Thoracic aorta (tissue), 2 donors: ENCODE data around the gene CFAP210. TPM values are rescaled to one million over a fixed set of nuclear protein-coding genes. Genes with fewer than 3 reads are reported as not detected.

Source experiments
- ATAC-seq: fragments of 150-250 bp; one replicate; pipeline ENCODE4 v1.8.0; 2017; ENCODE audit warnings: low read depth; ENCODE audit not compliant: insufficient number of reproducible peaks, low FRiP score
- DNase-seq: peaks from one replicate; pipeline ENCODE4 v3.0.0-alpha.2; 2020; ENCODE audit warnings: low spot score
- H3K27ac ChIP-seq, 2 donors: fragments of 200-600 bp; sonication (generic); 1 replicate in 1 of 2; 2 replicates in 1 of 2; pipeline ENCODE4 v1.5.1; 2016; ENCODE audit warnings: mild to moderate bottlenecking in 2 of 2, moderate library complexity in 2 of 2
- H3K27me3 ChIP-seq: fragments of 200-600 bp; sonication (generic); replicated peaks from 2 replicates; pipeline ENCODE4 v1.6.0; 2016; ENCODE audit warnings: mild to moderate bottlenecking; ENCODE audit not compliant: insufficient read depth
- H3K36me3 ChIP-seq: fragments of 200-600 bp; sonication (generic); one replicate; pipeline ENCODE4 v1.5.1; 2016
- H3K4me1 ChIP-seq, 2 donors: fragments of 200-600 bp; sonication (generic); 1 replicate in 1 of 2; 2 replicates in 1 of 2; pipeline versions ENCODE4 v1.5.1 to v1.6.0; 2016; ENCODE audit warnings: low read depth in 2 of 2, mild to moderate bottlenecking in 1 of 2; ENCODE audit not compliant: control insufficient read depth in 1 of 2
- H3K4me3 ChIP-seq: fragments of 200-600 bp; sonication (generic); 2 replicates; pipeline ENCODE4 v1.5.1; 2016; ENCODE audit warnings: mild to moderate bottlenecking
- H3K9me3 ChIP-seq: fragments of 200-600 bp; sonication (generic); 2 replicates; pipeline ENCODE4 v1.5.1; 2016
- total RNA-seq, 2 donors: library from RNA; depleted of rRNA; stranded (reverse); fragments of >200 nt; gene quantifications; one replicate each; pipeline versions ENCODE4 v1.1.0 to v1.2.3, GENCODE V29; 2016
- TF ChIP-seq, protein P1 (sequence below): fragments of 200-600 bp; sonication (generic); IDR thresholded peaks from one replicate; pipeline ENCODE4 v1.5.1; 2019; ENCODE audit warnings: antibody characterized with exemption

CFAP210 gene
- total RNA-seq, 2 donors from 2014 or later, result not detected

DNA sequence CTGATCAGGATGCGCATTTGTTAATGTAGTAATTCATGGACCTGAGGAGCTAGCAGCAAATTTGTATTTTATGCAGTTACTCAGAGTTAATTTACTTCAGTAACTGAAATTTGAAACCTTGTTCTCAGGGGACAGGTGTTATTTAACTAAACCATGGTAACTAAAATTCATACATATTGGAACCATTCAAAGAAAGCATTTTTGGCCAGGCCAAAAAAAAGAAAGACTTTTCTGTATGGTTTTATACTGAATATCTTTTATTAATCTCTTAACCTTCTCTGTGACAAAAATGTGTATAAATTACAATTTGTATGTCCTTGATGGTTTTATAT, 35.0 kb upstream of the CFAP210 start:
- no peaks in the 10 kb centered on the region for H3K9me3 ChIP-seq
- H3K4me3 ChIP-seq, result no peak overlapping the region
- no peaks in the 10 kb centered on the region for H3K36me3 ChIP-seq
- no peak for DNase-seq
- TF ChIP-seq, protein P1, sequence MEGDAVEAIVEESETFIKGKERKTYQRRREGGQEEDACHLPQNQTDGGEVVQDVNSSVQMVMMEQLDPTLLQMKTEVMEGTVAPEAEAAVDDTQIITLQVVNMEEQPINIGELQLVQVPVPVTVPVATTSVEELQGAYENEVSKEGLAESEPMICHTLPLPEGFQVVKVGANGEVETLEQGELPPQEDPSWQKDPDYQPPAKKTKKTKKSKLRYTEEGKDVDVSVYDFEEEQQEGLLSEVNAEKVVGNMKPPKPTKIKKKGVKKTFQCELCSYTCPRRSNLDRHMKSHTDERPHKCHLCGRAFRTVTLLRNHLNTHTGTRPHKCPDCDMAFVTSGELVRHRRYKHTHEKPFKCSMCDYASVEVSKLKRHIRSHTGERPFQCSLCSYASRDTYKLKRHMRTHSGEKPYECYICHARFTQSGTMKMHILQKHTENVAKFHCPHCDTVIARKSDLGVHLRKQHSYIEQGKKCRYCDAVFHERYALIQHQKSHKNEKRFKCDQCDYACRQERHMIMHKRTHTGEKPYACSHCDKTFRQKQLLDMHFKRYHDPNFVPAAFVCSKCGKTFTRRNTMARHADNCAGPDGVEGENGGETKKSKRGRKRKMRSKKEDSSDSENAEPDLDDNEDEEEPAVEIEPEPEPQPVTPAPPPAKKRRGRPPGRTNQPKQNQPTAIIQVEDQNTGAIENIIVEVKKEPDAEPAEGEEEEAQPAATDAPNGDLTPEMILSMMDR, result no peak
- ATAC-seq, result no peak
- peaks cover 0 to 15% of the 10 kb centered on the region in 2 donors for H3K4me1 ChIP-seq
- H3K27ac ChIP-seq, result no peak overlapping the region
- H3K27me3 ChIP-seq, result no peaks in the 10 kb centered on the region

- Histone ChIP-seq H3K9me3 (no peaks in the 10 kb centered on the region), H3K27me3 (no peaks in the 10 kb centered on the region), H3K4me1 (peaks cover 0 to 15% of the 10 kb centered on the region in 2 donors), H3K4me3 (no peak overlapping the region), H3K27ac (no peak overlapping the region), H3K36me3 (no peaks in the 10 kb centered on the region)
- TF ChIP-seq, protein P1, result no peak
- DNase-seq, result no peak
- no peak for ATAC-seq
These were observed 32.9 kb upstream of the CFAP210 start for GRCh38 chr2:169727065-169727464.

DNA sequence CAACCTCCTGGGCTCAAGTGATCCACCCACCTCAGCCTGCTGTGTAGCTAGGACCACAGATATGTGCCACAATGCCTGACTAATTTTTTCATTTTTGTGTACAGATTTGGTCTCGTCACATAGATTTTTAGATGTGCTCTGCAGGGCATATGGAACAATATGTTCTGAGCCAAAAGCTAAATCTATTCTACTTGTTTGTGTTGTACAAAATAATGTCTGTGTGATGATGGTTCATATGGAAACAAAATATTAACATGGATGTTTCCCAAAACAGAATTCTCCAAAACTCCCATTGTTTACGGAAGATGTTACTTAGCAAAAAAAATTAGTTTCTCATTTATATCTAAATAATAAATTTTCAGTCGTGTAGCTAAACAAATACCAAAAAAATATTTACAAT, 26.8 kb upstream of the CFAP210 start:
- TF ChIP-seq, protein P1, result no peak
- H3K36me3 ChIP-seq, result no peaks in the 10 kb centered on the region

GRCh38 chr2:169718930-169719504, 24.8 kb upstream of the CFAP210 start:
- Histone ChIP-seq H3K36me3 (no peaks in the 10 kb centered on the region), H3K27me3 (no peaks in the 10 kb centered on the region), H3K4me3 (no peak overlapping the region), H3K9me3 (no peaks in the 10 kb centered on the region), H3K4me1 (peaks cover 8 to 16% of the 10 kb centered on the region in 2 donors), H3K27ac (no peak overlapping the region)
- ATAC-seq (no peak), DNase-seq (no peak)
- TF ChIP-seq, protein P1, result no peak

More for the DNA sequence above, 26.8 kb upstream of the CFAP210 start:
- DNase-seq (no peak), ATAC-seq (no peak)
- no peaks in the 10 kb centered on the region for H3K27me3 ChIP-seq
- H3K4me3 ChIP-seq, result no peak overlapping the region
- no peaks in the 10 kb centered on the region for H3K9me3 ChIP-seq
- H3K27ac ChIP-seq, result no peak overlapping the region
- H3K4me1 ChIP-seq, result peaks cover under 1 to 4% of the 10 kb centered on the region in 2 donors

DNA sequence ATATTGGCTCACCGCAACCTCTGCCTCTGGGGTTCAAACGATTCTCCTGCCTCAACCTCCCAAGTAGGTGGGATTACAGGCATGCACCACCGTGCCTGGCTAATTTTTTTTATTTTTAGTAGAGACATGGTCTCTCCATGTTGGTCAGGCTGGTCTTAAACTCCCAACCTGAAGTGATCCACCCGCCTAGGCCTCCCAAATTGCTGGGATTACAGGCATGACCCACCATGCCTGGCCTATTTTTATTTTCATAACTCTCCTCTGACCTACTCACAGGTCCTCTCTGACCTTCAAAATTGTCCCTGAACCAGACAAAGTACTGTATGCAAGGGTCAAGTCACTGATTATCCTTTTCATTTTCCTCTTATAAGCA, 23.5 kb upstream of the CFAP210 start:
- ATAC-seq (no peak), DNase-seq (no peak)
- Histone ChIP-seq H3K36me3 (no peaks in the 10 kb centered on the region), H3K4me3 (no peak overlapping the region), H3K27me3 (no peaks in the 10 kb centered on the region), H3K4me1 (peaks cover 8 to 16% of the 10 kb centered on the region in 2 donors), H3K27ac (no peak overlapping the region), H3K9me3 (no peaks in the 10 kb centered on the region)
- TF ChIP-seq, protein P1, result no peak
